HUDEP-2 (cell line): Measurements from ENCODE around the gene EPB41L1.

Experiments used
- DNase-seq, 76 experiments: peaks; one replicate each; lab custom pipeline; 2025; ENCODE audit not compliant: unreplicated experiment in 76 of 76; lab: John Stamatoyannopoulos, UW

The EPB41L1 gene

GRCh38 chr20:36275011-36275410 is 120.5 kb downstream of the EPB41L1 start:
- DNase-seq = no peak

DNA sequence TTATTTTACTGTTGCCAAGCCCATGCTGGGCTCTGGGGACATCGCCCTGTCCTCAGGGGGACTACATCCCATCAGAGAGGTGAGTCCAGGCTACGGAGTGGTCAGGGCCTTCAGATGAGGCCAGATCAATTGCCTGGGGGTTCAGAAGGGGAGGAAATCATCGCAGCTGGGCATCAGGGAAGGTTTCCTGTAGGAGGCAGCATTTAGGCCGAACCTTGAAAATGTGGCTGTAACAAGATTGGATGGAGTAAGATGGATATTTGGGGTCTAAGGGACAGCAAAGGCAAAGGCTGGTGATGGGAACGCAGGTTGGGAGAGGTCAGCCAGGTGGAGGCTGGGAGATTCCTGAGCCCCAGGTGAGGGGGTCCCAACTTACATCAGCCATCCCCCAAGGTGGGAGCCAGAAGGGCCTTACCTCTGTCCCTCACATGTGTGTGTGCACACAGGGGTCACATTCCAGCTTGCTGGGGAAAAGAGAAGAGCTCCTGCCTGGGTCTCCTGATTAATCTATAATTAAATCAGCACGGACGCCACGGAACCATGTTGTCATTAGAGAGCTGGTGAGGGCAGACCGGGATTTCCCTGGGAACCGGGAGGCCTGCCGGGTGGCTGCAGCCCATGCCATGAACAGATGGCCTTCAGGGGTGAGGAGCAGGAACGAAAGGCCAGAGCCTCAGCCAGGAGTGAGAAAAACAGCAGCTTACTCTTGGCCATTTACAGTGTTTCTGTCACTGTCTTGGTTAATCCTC is 121.1 kb downstream of the EPB41L1 start:
- no peak for DNase-seq

DNA sequence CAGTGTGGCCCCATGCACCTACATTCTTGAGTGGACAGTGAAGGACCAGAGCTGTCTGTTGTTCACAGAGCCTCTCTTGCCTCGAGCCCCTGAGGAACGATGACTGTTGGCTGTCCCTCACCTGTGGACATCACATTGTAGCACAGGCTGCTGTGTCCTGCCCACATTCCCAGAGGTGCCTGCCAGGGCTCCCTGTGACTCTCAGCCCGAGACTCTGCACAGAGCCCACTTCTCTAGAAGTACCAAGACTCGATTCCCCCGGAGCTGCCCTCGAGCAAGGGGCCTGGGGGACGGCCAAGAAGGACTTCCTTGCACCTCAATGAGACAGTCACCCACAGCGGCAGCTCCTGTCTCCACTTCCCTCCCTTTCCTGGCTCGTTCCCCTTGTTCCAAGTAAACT is 123.0 kb downstream of the EPB41L1 start:
- no peak for DNase-seq

DNA sequence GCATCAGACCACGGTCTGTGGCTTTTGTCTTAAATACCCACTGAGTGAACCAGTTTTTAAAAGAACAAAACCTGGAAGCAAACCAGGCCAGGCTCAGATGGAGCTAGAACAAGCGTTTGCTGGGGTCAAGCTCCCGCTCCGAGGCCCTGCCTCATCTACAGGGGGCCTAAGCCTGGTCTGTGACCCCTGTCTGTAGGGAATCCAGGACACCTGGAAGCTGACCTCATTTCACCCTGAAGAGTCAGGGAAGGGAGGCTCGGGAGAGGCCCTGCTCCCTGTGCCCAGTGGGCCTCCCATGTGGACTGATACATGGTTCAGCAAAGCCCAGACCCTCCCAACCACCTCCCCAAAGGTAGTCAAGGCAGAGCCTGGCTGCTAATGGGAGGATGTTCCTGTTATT is 124.8 kb downstream of the EPB41L1 start:
- no peak for DNase-seq

DNA sequence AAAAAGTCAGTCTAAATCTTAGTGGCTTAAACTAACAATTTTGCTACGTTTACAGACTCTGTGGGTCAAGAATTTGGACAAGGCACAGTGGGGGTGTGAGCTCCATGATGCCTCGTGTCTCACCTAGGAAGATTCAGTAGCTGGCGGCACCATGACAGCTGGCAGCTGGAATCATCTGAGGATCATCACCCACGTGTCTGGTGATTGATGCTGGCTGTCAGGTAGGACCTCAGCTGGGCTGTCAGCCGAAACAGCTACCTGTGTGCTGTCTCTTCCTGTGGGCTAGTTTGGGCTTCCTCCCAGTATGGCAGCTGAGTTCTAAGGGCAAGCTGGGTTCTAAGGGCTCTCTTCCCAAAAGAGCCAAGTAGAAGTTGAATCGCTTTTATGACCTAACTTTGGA is 125.2 kb downstream of the EPB41L1 start:
- DNase-seq = no peak

DNA sequence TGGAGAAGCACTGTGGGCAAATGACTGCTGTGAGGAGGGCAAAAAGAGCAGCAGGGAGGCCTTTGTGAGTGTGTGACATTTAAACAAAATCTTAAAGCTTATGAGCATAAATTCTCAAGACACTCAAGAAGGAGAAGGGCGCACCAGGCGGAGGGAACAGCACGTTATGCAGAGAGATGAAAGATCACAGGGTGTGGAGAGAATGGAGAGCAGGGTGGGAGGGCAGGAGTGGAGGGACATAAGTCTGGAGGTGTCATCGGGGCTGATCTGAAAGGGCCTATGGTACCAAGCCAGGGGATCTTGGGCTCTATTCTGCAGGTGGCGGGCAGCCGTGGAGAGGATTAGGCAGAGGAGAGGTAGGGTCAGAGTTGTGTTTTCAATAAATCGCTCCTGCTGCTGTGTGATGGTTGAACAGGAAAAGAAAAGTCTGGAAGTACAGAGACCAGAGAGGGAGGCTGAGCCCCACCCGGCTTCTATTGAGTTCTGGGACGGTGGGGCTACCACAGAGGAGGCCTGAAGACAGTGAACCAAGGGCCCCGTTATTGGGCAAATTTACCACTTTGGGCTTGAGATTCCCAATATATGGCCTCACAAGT is 127.3 kb downstream of the EPB41L1 start:
- no peak for DNase-seq
